Subcutaneous adipose tissue (tissue), 4 donors: ENCODE results near the gene POLR2F. TPM values are rescaled to one million over a fixed set of nuclear protein-coding genes. Genes with fewer than 3 reads are reported as not detected.

ENCODE experiments used
- CTCF ChIP-seq: fragments of 450-650 bp; IDR thresholded peaks from one replicate; pipeline ENCODE4 v1.5.1; 2016; ENCODE audit warnings: low read depth, mild to moderate bottlenecking, control low read depth, antibody characterized with exemption, moderate library complexity
- total RNA-seq, 4 donors: library from RNA; depleted of rRNA; stranded (reverse); fragments of >200 nt; gene quantifications; one replicate each; pipeline ENCODE4 v1.1.0, GENCODE V29; 2016

POLR2F gene
- total RNA-seq, 4 donors from 2014 or later = 49.3 to 93.9 (median 67.8) TPM

- no peak for TF ChIP-seq CTCF
Observed at GRCh38 chr22:37996515-37997246, 43.2 kb downstream of the POLR2F start.

GRCh38 chr22:37998543-37998942 lies 45.0 kb downstream of the POLR2F start:
- no peak for TF ChIP-seq CTCF

- TF ChIP-seq CTCF = no peak
Observed at GRCh38 chr22:37999236-37999635, 45.7 kb downstream of the POLR2F start.

GRCh38 chr22:37999640-38000272 lies 46.3 kb downstream of the POLR2F start:
- no peak for TF ChIP-seq CTCF

- no peak for TF ChIP-seq CTCF
Observed at GRCh38 chr22:38005943-38006342, 52.4 kb downstream of the POLR2F start.

- TF ChIP-seq CTCF = no peak
Observed at GRCh38 chr22:38006906-38007305, 53.4 kb downstream of the POLR2F start.

- no peak for TF ChIP-seq CTCF
Observed at GRCh38 chr22:38007330-38007902, 53.9 kb downstream of the POLR2F start.
